Measurements from ENCODE around the gene SPIRE2.

The SPIRE2 gene

GRCh38 chr16:89915303-89916232 is 87.3 kb downstream of the SPIRE2 start:
- DNase-seq (ENCODE audit: low read depth) = no peak

DNA sequence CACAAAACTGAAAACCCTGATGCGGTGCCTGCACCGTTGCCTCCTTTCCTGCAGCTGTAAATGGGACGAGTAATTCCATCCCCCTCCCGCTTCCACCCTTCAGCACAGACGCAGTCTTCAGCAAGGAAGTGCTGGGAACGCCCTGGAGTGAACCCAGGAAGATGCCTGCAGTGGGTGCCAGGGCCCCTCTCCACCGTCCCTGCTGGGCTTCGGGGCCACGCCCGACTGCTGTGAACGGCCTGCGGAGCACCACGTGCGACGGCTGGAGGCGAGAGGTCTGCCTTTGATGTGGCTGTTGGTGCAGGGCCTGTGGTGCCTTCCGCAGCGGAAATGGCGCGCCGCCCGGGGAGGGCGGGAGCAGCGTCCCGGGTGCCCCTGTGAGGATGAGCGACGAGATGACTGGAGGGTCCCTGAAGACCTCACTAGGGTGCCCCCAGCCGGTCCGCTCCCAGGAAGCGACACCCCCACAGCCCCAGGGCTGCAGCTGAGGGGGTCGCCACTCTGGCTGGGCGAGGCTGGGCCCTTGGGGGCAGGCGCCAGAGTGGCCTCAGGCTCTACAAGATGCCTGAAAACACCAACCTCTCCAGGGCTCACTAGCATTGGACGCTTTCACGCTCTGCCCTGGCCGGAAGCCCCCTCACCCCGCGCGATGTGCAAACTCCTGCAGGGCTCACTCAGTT is 89.6 kb downstream of the SPIRE2 start:
- peak; percentile 64 for DNase-seq (ENCODE audit: low read depth)

DNA sequence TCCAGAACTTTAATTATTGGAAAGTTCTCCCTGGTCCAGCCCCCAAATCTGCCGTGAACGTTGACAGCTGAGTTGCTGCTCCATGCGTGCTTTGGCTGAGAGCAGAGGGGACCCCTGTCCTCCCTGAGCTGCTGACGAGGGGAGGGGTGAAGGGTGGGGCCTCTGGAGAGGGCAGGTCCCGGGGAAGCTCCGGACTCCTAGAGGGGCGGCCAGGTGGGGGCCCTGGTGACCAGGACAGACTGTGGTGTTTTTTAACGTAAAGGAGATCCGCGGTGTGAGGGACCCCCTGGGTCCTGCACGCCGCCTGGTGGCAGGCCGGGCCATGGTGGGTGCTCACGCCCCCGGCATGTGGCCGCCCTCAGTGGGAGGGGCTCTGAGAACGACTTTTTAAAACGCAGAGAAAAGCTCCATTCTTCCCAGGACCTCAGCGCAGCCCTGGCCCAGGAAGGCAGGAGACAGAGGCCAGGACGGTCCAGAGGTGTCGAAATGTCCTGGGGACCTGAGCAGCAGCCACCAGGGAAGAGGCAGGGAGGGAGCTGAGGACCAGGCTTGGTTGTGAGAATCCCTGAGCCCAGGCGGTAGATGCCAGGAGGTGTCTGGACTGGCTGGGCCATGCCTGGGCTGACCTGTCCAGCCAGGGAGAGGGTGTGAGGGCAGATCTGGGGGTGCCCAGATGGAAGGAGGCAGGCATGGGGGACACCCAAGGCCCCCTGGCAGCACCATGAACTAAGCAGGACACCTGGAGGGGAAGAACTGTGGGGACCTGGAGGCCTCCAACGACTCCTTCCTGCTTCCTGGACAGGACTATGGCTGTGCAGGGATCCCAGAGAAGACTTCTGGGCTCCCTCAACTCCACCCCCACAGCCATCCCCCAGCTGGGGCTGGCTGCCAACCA is 90.4 kb downstream of the SPIRE2 start, which contains the start of gene MC1R:
Gene MC1R, plus strand, starts transcription at position 410 of the 895 bp plus-strand sequence. Its CDS starts 397 bp downstream, at position 807.
- no peak for DNase-seq (ENCODE audit: low read depth)

DNA sequence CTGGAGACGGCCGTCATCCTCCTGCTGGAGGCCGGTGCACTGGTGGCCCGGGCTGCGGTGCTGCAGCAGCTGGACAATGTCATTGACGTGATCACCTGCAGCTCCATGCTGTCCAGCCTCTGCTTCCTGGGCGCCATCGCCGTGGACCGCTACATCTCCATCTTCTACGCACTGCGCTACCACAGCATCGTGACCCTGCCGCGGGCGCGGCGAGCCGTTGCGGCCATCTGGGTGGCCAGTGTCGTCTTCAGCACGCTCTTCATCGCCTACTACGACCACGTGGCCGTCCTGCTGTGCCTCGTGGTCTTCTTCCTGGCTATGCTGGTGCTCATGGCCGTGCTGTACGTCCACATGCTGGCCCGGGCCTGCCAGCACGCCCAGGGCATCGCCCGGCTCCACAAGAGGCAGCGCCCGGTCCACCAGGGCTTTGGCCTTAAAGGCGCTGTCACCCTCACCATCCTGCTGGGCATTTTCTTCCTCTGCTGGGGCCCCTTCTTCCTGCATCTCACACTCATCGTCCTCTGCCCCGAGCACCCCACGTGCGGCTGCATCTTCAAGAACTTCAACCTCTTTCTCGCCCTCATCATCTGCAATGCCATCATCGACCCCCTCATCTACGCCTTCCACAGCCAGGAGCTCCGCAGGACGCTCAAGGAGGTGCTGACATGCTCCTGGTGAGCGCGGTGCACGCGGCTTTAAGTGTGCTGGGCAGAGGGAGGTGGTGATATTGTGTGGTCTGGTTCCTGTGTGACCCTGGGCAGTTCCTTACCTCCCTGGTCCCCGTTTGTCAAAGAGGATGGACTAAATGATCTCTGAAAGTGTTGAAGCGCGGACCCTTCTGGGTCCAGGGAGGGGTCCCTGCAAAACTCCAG is 91.5 kb downstream of the SPIRE2 start:
- no peak for DNase-seq (ENCODE audit: low read depth)

DNA sequence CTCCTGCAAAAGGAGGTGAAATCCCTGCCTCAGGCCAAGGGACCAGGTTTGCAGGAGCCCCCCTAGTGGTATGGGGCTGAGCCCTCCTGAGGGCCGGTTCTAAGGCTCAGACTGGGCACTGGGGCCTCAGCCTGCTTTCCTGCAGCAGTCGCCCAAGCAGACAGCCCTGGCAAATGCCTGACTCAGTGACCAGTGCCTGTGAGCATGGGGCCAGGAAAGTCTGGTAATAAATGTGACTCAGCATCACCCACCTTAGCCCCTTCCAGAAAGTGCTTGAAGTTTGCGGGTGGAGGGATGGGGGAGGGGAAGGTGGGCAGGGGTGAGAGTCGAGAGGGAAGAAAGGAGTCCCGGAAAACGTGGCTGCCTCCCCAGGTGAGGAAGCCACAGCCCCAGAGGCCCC is 92.4 kb downstream of the SPIRE2 start:
- no peak for DNase-seq (ENCODE audit: low read depth)
